HG02970 (cell line): ENCODE results near the gene EFEMP1.

Source experiments
- ATAC-seq: cut with Tn5 transposase; IDR thresholded peaks from one replicate; pipeline ENCODE4 v1.9.1; 2021; ENCODE audit warnings: mild to moderate bottlenecking, moderate library complexity, moderate number of reproducible peaks; ENCODE audit not compliant: unreplicated experiment, low FRiP score

The EFEMP1 gene

GRCh38 chr2:55934337-55934736 is 10.8 kb upstream of the EFEMP1 start:
- no peak for ATAC-seq

- ATAC-seq: no peak
Observed at GRCh38 chr2:55932843-55933242, 9.3 kb upstream of the EFEMP1 start.

GRCh38 chr2:55931281-55931680 is 7.7 kb upstream of the EFEMP1 start:
- no peak for ATAC-seq

- no peak for ATAC-seq
Observed at GRCh38 chr2:55929476-55929875, 5.9 kb upstream of the EFEMP1 start.

- ATAC-seq: no peak
Observed at GRCh38 chr2:55926974-55927373, 3.4 kb upstream of the EFEMP1 start.

GRCh38 chr2:55926246-55926645 is 2.7 kb upstream of the EFEMP1 start:
- ATAC-seq: no peak

GRCh38 chr2:55923982-55924321 is 370 bp upstream of the EFEMP1 start:
- no peak for ATAC-seq

- no peak for ATAC-seq
Observed at GRCh38 chr2:55922291-55922907, 1.2 kb downstream of the EFEMP1 start.

GRCh38 chr2:55919574-55919973 is 4.0 kb downstream of the EFEMP1 start:
- no peak for ATAC-seq

GRCh38 chr2:55918856-55919255 is 4.7 kb downstream of the EFEMP1 start:
- no peak for ATAC-seq

GRCh38 chr2:55917713-55918390 is 5.7 kb downstream of the EFEMP1 start:
- ATAC-seq: no peak

- ATAC-seq: no peak
Observed at GRCh38 chr2:55917117-55917516, 6.5 kb downstream of the EFEMP1 start.

- no peak for ATAC-seq
Observed at GRCh38 chr2:55916473-55917049, 7.0 kb downstream of the EFEMP1 start.

- no peak for ATAC-seq
Observed at GRCh38 chr2:55914786-55915185, 8.8 kb downstream of the EFEMP1 start.

GRCh38 chr2:55912926-55913325 is 10.7 kb downstream of the EFEMP1 start:
- no peak for ATAC-seq

GRCh38 chr2:55910077-55910476 is 13.5 kb downstream of the EFEMP1 start:
- no peak for ATAC-seq

GRCh38 chr2:55907686-55908085 is 15.9 kb downstream of the EFEMP1 start:
- ATAC-seq: no peak

- ATAC-seq: no peak
Observed at GRCh38 chr2:55906993-55907392, 16.6 kb downstream of the EFEMP1 start.

GRCh38 chr2:55903727-55904126 is 19.9 kb downstream of the EFEMP1 start:
- no peak for ATAC-seq

- ATAC-seq: no peak
Observed at GRCh38 chr2:55902971-55903370, 20.6 kb downstream of the EFEMP1 start.

GRCh38 chr2:55902429-55902828 is 21.2 kb downstream of the EFEMP1 start:
- ATAC-seq: no peak

GRCh38 chr2:55901941-55902340 is 21.6 kb downstream of the EFEMP1 start:
- no peak for ATAC-seq
